Activated naive CD8-positive, alpha-beta T cell treated with anti-CD3 and anti-CD28 coated beads for 36 hours (primary cell): ENCODE measurements around the gene H2BW2. TPM values are rescaled to one million over a fixed set of nuclear protein-coding genes. Genes with fewer than 3 reads are reported as not detected.
"Not testable (repeated sequence)": the region's sequence is repeated elsewhere in the genome, so short reads cannot be mapped to it uniquely, and the experiment has no call there.

Experiments used
- DNase-seq: peaks from one replicate; pipeline ENCODE4 v3.0.0; 2021
- H3K27ac Mint-ChIP-seq: one replicate; pipeline ENCODE4 v1.8.0; 2022; ENCODE audit warnings: mild to moderate bottlenecking, moderate library complexity, mixed read lengths
- H3K27me3 Mint-ChIP-seq: one replicate; pipeline ENCODE4 v1.8.0; 2022; ENCODE audit warnings: mild to moderate bottlenecking, mixed read lengths
- H3K36me3 Mint-ChIP-seq: one replicate; pipeline ENCODE4 v1.8.0; 2021; ENCODE audit warnings: mild to moderate bottlenecking, mixed read lengths
- H3K4me1 Mint-ChIP-seq: one replicate; pipeline ENCODE4 v1.8.0; 2021; ENCODE audit warnings: mixed read lengths
- H3K4me3 Mint-ChIP-seq: one replicate; pipeline ENCODE4 v1.8.0; 2022; ENCODE audit warnings: mild to moderate bottlenecking, moderate library complexity, mixed read lengths
- H3K9me3 Mint-ChIP-seq: one replicate; pipeline ENCODE4 v1.8.0; 2022; ENCODE audit warnings: mixed read lengths
- total RNA-seq, 2 experiments: library from RNA; stranded (reverse); gene quantifications; one replicate each; pipeline ENCODE4 v1.2.3, GENCODE V29; 2021

H2BW2 gene
- not detected for total RNA-seq

DNA sequence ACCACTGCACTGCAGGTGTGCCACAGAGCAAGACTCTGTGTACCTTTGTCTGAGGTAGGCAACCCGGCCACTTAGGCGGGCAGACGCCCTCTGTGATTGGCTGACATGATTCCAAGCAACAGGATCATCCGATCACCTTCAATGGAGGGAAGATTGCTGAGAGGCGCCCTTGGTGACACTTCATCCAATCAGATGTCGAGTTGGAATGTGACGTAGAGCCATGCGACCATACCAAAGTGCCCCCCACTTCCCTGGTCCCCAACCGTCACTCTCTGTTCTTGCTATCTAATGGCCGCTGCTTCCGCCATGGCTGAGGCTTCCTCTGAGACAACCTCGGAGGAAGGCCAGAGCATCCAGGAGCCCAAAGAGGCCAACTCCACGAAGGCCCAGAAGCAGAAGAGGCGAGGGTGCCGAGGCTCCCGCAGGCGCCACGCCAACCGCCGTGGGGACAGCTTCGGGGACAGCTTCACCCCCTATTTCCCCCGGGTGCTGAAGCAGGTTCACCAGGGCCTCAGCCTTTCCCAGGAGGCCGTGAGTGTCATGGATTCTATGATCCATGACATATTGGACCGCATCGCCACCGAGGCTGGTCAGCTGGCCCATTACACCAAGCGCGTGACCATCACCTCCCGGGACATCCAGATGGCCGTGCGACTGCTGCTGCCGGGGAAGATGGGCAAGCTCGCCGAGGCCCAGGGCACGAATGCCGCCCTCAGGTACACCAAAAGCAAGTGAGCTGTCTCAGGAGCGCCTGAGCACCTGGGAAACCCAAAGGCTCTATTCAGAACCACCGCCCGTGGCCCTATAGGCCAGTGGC, at the start of gene H2BW2:
H2BW2 (plus strand) TSS at position 268 of the 817 bp plus-strand sequence; CDS start at position 307, 39 bp downstream.
- Mint-ChIP-seq H3K27me3 (peaks cover 18% of the 10 kb centered on the region), H3K4me3 (no peak within 1 kb of the TSS), H3K9me3 (peaks cover 1% of the 10 kb centered on the region), H3K36me3 (no peaks in the 10 kb centered on the region), H3K27ac (no peak within 1 kb of the TSS), H3K4me1 (no peaks in the 10 kb centered on the region)
- DNase-seq, result no peak

DNA sequence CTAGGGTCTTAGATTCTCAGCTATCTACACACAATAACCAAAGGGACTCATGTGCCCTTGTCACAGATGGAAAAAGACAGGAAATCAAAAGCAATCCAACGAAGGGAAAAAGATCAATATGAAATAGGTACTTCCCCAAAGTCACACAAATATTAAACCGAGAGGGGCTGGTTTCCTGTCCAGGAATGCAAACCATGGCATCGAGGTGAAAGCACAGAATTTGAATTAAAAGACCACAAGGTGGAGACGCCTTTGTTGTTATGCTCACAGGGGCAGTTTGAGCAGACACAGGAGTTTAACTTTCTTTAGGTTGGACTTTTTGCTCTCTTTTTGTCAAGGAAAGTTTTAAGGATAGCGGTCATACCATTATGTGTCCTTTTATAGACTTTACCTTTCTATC, 40.5 kb upstream of the H2BW2 start:
- no peak overlapping the region for H3K27ac Mint-ChIP-seq
- no peak for DNase-seq
- H3K4me1 Mint-ChIP-seq, result peaks cover 3% of the 10 kb centered on the region
- H3K9me3 Mint-ChIP-seq, result no peaks in the 10 kb centered on the region
- H3K4me3 Mint-ChIP-seq, result no peak overlapping the region
- H3K27me3 Mint-ChIP-seq, result peaks cover 4% of the 10 kb centered on the region
- no peaks in the 10 kb centered on the region for H3K36me3 Mint-ChIP-seq

DNA sequence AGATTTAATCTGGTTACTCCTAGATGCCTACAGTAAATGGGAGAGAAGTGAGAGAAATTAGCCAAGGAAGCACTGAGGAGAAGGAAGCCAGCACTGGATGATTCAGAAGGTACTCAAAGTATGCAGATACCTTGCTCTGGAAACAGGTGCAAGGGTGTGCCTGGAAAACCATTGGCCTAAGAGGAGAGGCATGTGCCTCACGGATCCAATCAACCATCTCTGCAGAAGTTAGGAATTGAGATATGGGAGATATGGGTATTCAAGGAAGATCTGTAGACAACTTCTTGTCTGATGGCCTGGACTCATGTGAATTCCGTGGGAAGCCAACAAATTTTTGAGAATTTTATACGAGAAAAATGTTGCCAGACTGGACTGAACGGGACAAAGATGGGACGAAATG, 30.9 kb upstream of the H2BW2 start:
- DNase-seq, result no peak
- Mint-ChIP-seq H3K4me1 (no peaks in the 10 kb centered on the region), H3K27me3 (no peaks in the 10 kb centered on the region), H3K9me3 (no peaks in the 10 kb centered on the region), H3K27ac (no peak overlapping the region), H3K36me3 (no peaks in the 10 kb centered on the region), H3K4me3 (no peak overlapping the region)

DNA sequence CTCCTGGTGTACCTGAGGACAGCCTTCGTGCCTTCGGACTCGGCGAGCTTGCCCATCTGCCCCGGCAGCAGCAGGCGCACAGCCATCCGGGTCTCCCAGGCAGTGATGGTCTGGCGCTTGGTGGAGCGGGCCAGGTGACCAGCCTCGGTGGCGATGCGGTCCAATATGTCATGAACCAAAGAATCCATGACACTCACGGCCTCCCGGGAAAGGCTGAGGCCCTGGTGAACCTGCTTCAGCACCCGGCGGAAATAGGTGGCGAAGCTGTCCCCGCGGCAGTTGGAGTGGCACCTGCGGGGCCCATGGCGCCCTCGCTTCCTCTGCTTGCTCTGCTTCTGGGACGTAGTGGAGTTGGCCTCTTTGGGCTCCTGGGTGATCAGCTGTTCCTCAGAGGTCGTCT, 26.6 kb upstream of the H2BW2 start:
- H3K4me1 Mint-ChIP-seq, result no peaks in the 10 kb centered on the region
- no peak for DNase-seq
- H3K27ac Mint-ChIP-seq, result no peak overlapping the region
- no peak overlapping the region for H3K4me3 Mint-ChIP-seq
- no peaks in the 10 kb centered on the region for H3K9me3 Mint-ChIP-seq
- H3K36me3 Mint-ChIP-seq, result no peaks in the 10 kb centered on the region
- H3K27me3 Mint-ChIP-seq, result no peaks in the 10 kb centered on the region

DNA sequence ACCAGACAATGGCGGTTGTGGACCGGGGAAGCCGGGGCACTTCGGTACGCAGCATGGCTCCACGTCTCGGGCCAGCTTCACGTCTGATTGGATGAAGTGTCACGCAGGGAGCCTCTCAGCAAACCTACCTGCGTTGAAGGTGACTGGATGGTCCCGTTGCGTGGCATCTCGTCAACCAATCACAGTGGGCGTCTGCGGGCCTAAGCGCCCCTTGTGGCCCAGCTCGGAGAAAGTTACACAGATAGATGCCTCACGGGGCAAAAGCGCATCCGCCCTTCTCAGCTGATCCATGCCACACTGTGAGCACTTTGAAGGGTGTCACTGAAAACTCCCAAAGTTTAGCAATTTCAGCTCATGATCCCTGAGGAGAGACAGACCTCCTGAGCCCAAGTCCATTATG, 26.1 kb upstream of the H2BW2 start, which contains the start of gene H2BW1:
H2BW1 (minus strand) TSS at position 103 of the 400 bp plus-strand sequence. CDS start 132 bp downstream, outside the sequence.
- no peak for DNase-seq
- Mint-ChIP-seq H3K4me3 (no peak within 1 kb of the TSS), H3K9me3 (no peaks in the 10 kb centered on the region), H3K4me1 (no peaks in the 10 kb centered on the region), H3K27me3 (no peaks in the 10 kb centered on the region), H3K27ac (no peak within 1 kb of the TSS), H3K36me3 (no peaks in the 10 kb centered on the region)

DNA sequence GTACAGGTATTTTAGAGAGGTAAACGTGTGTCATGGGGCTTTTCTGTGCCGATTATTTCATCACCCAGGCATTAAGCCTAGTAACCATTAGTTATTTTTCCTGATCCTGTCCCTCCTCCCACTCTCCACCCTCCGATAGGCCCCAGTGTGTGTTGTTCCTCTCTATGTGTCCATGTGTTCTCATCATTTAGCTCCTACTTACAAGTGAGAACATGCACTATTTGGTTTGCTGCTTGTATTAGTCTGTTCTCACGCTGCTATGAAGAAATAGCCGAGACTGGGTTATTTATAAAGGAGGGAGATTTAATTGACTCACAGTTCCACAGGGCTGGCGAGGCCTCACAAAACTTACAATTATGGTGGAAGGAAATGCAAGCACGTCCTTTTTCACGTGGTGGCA, 24.2 kb upstream of the H2BW2 start:
- not testable (repeated sequence) for H3K4me1 Mint-ChIP-seq, H3K36me3 Mint-ChIP-seq, DNase-seq, H3K27me3 Mint-ChIP-seq, H3K27ac Mint-ChIP-seq, H3K4me3 Mint-ChIP-seq, H3K9me3 Mint-ChIP-seq

DNA sequence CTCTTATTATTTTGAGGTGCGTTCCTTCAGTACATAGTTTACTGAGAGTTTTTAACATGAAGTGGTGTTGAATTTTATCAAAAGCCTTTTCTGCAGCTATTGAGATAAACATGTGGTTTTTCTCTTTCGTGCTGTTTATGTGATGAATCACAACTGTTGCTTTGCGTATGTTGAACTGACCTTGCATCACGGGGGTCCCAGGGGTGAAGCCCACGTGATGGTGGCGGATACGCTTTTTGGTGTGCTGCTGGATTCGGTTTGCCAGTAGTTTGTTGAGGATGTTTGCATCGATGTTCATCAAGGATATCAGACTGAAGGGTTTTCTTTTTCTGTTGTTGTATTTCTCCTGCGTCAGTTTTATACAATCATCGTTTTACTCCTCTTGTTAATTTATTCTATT, 21.6 kb upstream of the H2BW2 start:
- H3K27ac Mint-ChIP-seq, result no peak overlapping the region
- H3K27me3 Mint-ChIP-seq, result peaks cover 8% of the 10 kb centered on the region
- no peak for DNase-seq
- no peak overlapping the region for H3K4me3 Mint-ChIP-seq
- H3K36me3 Mint-ChIP-seq, result no peaks in the 10 kb centered on the region
- no peaks in the 10 kb centered on the region for H3K4me1 Mint-ChIP-seq
- no peaks in the 10 kb centered on the region for H3K9me3 Mint-ChIP-seq

DNA sequence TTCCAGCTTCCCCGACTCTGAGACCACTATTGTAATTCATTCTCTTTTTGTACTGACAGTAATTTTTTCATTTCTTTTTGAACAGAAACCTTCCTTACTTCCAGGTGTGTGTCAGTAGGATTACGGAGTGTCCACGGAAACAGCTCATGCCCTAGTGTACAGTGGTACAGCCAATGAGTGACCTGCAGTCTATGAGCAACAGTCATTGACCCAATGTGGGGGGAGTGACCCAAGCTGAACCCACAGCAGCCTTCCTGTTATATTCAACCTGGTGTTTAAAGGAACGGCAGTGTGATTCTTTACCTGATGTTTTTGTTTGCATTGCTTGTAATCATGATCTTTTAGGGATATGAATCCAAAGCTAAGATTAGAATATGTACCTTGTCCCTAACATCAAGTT, 1.2 kb downstream of the H2BW2 start:
- DNase-seq, result no peak
- no peaks in the 10 kb centered on the region for H3K9me3 Mint-ChIP-seq
- no peak overlapping the region for H3K4me3 Mint-ChIP-seq
- H3K27ac Mint-ChIP-seq, result no peak overlapping the region
- H3K27me3 Mint-ChIP-seq, result peaks cover 12% of the 10 kb centered on the region
- no peaks in the 10 kb centered on the region for H3K4me1 Mint-ChIP-seq
- no peaks in the 10 kb centered on the region for H3K36me3 Mint-ChIP-seq

DNA sequence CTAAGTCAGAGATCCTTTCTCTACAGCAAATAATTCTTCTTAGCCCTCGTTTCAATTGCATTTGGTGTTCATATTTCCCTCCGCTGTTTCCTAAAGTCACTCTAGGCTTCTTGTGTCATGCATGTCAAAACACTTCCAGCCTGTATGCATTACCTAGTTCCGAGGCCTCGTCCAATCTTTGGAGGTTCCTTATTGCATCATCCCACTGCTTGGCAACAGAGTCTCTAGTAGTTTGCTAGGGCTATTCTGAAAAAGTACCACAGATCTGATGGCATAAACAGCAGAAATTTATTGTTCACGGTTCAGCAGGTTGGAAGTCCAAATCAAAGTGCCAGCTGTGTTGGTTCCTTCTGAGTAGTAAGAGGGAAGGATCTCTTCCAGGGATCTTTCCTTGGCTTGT, 5.9 kb downstream of the H2BW2 start:
- Mint-ChIP-seq H3K27ac (no peak overlapping the region), H3K4me1 (no peaks in the 10 kb centered on the region), H3K4me3 (no peak overlapping the region), H3K9me3 (no peaks in the 10 kb centered on the region), H3K27me3 (peaks cover 6% of the 10 kb centered on the region), H3K36me3 (no peaks in the 10 kb centered on the region)
- DNase-seq, result no peak

DNA sequence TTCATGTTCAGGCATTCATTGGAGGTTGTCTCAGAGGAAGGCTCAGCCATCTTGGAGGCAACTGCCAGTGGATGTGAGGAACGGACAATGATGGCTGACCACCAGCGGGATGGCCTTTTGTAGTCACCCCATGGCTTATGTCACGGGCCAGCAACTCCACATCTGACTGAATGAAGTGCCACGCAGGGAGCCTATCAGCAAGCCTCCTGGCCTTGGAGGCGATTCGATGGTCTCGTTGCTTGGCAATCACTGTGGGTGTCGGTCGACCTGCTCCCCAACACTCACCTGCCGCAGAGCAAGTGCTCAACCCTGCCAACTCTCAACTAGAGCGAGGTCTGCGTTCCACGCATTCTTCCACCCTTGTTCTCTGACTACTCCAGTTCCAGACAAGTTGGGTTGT, 7.4 kb downstream of the H2BW2 start:
- Mint-ChIP-seq H3K36me3 (no peaks in the 10 kb centered on the region), H3K4me1 (no peaks in the 10 kb centered on the region), H3K9me3 (no peaks in the 10 kb centered on the region), H3K27ac (no peak overlapping the region), H3K4me3 (no peak overlapping the region), H3K27me3 (peaks cover 6% of the 10 kb centered on the region)
- DNase-seq, result no peak

DNA sequence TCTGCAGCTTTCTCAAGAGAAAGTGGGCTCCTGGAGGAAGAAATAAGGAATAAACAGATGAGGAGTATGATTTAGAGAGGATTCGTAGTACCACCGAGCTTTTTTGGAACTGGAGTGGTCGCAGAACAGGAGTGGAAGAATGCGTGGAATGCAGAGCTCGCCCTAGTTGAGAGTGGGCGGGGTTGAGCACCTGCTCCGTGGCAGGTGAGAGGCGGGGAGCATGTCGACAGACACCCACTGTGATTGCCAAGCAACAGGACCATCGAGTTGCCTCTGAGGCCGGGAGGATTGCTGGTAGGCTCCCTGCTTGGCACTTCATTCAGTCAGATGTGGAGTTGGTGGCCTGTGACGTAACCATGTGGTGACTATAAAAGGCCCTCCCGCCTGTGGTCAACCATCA, 15.2 kb downstream of the H2BW2 start:
- H3K4me3 Mint-ChIP-seq, H3K36me3 Mint-ChIP-seq, H3K9me3 Mint-ChIP-seq, H3K27ac Mint-ChIP-seq, DNase-seq, H3K27me3 Mint-ChIP-seq, H3K4me1 Mint-ChIP-seq: not testable (repeated sequence)

DNA sequence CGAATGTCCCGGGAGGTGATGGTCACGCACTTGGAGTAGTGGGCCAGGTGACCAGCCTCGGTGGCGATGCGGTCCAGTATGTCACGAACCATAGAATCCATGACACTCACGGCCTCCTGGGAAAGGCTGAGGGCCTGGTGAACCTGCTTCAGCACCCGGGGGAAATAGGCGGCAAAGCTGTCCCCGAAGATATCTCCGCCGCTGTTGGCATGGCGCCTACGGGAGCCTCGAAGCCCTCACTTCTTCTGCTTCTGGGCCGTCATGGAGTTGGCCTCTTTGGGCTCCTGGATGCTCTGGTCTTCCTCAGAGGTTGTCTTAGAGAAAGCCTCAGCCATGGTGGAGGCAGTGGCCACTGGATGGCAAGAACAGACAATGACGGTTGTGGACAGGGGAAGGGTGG, 22.9 kb downstream of the H2BW2 start:
- DNase-seq, H3K36me3 Mint-ChIP-seq, H3K27me3 Mint-ChIP-seq, H3K4me1 Mint-ChIP-seq, H3K27ac Mint-ChIP-seq, H3K4me3 Mint-ChIP-seq, H3K9me3 Mint-ChIP-seq: not testable (repeated sequence)

DNA sequence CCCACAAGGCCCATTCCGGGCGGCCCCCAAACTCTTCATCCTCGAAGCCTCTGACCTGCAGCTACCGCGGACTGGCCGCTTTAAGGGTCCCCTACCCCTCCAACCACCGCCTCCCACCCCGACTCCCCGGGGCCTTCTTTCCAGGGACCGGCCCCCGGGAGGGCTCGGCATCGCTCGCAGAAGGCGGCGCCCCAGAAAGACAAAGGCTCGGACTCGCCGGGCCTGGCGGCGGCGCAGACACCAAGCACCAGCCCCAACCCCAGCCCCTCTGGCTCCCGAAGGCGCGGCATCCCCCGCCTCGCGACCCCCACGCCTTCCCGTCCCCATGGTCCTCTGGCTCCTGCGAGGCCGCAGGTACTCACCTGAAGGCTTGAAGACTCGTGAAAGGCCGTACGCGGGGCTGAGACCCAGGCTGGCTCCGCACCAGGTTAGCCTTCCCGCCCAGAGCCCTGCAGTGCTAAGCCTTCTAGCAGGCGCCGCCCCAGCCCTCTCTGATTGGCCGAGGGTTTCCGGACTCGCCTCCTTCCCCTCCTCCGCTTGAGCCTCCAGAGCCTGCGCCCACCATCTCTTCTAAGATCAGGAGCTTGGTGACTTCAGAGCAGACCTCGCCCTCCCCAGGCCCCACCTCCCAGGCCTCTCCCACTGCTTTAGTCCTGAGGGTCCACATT, 36.2 kb downstream of the H2BW2 start, which contains the start of gene TMSB15C:
TMSB15C (minus strand) TSS at position 459 of the 668 bp plus-strand sequence.
- H3K4me3 Mint-ChIP-seq, DNase-seq, H3K27me3 Mint-ChIP-seq, H3K9me3 Mint-ChIP-seq, H3K4me1 Mint-ChIP-seq, H3K27ac Mint-ChIP-seq, H3K36me3 Mint-ChIP-seq: not testable (repeated sequence)

DNA sequence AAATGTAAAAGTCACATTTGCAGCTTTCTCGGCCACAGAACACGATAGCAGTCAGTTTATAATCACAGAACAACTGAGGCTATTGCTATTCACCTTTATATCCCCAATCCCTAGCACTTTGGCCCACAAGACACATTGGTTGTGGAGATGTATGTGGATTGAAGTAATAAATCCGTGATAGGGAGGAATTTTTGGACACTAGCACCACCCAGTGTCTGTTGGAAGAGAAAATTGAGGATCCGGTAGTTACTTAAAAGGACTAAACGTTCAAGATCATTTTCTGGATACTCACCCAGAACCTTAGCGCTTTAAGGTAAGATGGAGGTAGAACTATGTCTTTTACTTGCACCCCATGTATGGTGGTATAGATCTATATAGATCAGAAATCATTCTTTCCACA, 38.1 kb downstream of the H2BW2 start:
- H3K36me3 Mint-ChIP-seq, H3K9me3 Mint-ChIP-seq, H3K27me3 Mint-ChIP-seq, H3K4me1 Mint-ChIP-seq, DNase-seq, H3K27ac Mint-ChIP-seq, H3K4me3 Mint-ChIP-seq: not testable (repeated sequence)

DNA sequence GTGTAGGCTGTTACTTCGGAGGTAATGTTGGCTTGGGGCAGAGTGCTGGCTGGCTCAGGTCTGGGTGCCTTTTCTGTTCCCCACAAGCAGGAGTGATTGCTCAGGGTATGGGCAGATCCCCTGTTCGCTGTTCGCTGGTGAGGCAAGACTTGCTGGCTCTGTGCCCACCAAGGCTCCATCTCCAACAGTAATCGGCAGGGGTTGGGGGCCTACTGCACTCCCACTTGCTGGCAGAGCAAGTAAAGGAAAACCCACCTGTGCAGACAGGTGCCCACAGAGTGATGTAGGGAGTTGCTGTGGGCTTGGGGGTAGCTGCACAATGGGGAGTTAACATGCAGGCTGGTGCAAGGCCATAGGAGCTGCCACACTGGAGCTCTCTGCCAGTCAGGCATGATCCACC, 44.3 kb downstream of the H2BW2 start:
- no peaks in the 10 kb centered on the region for H3K36me3 Mint-ChIP-seq
- H3K27ac Mint-ChIP-seq, result no peak overlapping the region
- H3K4me1 Mint-ChIP-seq, result no peaks in the 10 kb centered on the region
- DNase-seq, result no peak
- no peaks in the 10 kb centered on the region for H3K9me3 Mint-ChIP-seq
- peaks cover 8% of the 10 kb centered on the region for H3K27me3 Mint-ChIP-seq
- no peak overlapping the region for H3K4me3 Mint-ChIP-seq
